GM18909 (cell line): ENCODE measurements around the gene DELE1.

Source experiments
- ATAC-seq: cut with Tn5 transposase; IDR thresholded peaks from one replicate; pipeline ENCODE4 v1.9.1; 2021; ENCODE audit warnings: mild to moderate bottlenecking; ENCODE audit not compliant: unreplicated experiment, poor library complexity

DELE1 gene

GRCh38 chr5:141982626-141983025, 59.0 kb downstream of the DELE1 start:
- no peak for ATAC-seq

GRCh38 chr5:141986072-141986471, 62.4 kb downstream of the DELE1 start:
- ATAC-seq, result no peak

GRCh38 chr5:141989720-141990119, 66.0 kb downstream of the DELE1 start:
- ATAC-seq, result no peak
